Spleen (tissue), 11 donors: ENCODE results near the gene CDR2L. TPM values are rescaled to one million over a fixed set of nuclear protein-coding genes. Genes with fewer than 3 reads are reported as not detected.

Experiments
- DNase-seq: peaks from one replicate; pipeline ENCODE4 v3.0.0-alpha.2; 2020
- H3K27ac ChIP-seq, 8 donors: fragments of 200-600 bp; sonication (generic) in 7 of 8; 1 replicate in 4 of 8; 2 replicates in 4 of 8; pipeline versions ENCODE4 v1.5.0 to v1.8.0; 2016 to 2021; ENCODE audit warnings: inconsistent platforms in 4 of 8, mild to moderate bottlenecking in 4 of 8, moderate library complexity in 1 of 8
- H3K27me3 ChIP-seq, 7 donors: fragments of 200-600 bp; sonication (generic) in 6 of 7; replicated peaks in 1 of 7; 1 replicate in 4 of 7; 2 replicates in 3 of 7; pipeline versions ENCODE4 v1.5.0 to v1.8.0; 2016 to 2021; ENCODE audit warnings: inconsistent platforms in 3 of 7, mild to moderate bottlenecking in 1 of 7
- H3K36me3 ChIP-seq, 6 donors: fragments of 200-600 bp; sonication (generic) in 5 of 6; 1 replicate in 4 of 6; 2 replicates in 2 of 6; pipeline versions ENCODE4 v1.5.0 to v1.8.0; 2016 to 2021; ENCODE audit warnings: inconsistent platforms in 2 of 6
- H3K4me1 ChIP-seq, 6 donors: fragments of 200-600 bp; sonication (generic) in 5 of 6; 1 replicate in 3 of 6; 2 replicates in 3 of 6; pipeline versions ENCODE4 v1.5.0 to v1.8.0; 2016 to 2021; ENCODE audit warnings: inconsistent platforms in 3 of 6
- H3K4me3 ChIP-seq, 8 donors: fragments of 200-600 bp; sonication (generic) in 7 of 8; 1 replicate in 4 of 8; 2 replicates in 4 of 8; pipeline versions ENCODE4 v1.5.0 to v1.8.0; 2016 to 2021; ENCODE audit warnings: inconsistent platforms in 4 of 8, mild to moderate bottlenecking in 4 of 8, moderate library complexity in 2 of 8
- H3K9me3 ChIP-seq, 8 donors: fragments of 200-600 bp; sonication (generic) in 7 of 8; 1 replicate in 4 of 8; 2 replicates in 4 of 8; pipeline versions ENCODE4 v1.5.0 to v1.8.0; 2016 to 2021; ENCODE audit warnings: inconsistent platforms in 4 of 8
- POLR2A ChIP-seq, 3 donors: fragments of 450-650 bp; IDR thresholded peaks; one replicate each; pipeline ENCODE4 v1.5.1; 2017; ENCODE audit warnings: antibody characterized with exemption in 3 of 3, mild to moderate bottlenecking in 1 of 3
- POLR2AphosphoS5 ChIP-seq, 3 donors: sonication (generic); formaldehyde crosslinking; IDR thresholded peaks; one replicate each; pipeline ENCODE4 v1.5.1; 2017; ENCODE audit warnings: antibody characterized with exemption in 3 of 3
- WGBS, 5 donors: extraction: QIAGEN DNeasy Blood & Tissue Kit in 3 of 5; methylation state at CpG; one replicate each; pipeline versions ENCODE4 v1.1.5 to v1.1.7; 2013 to 2018; 5-methylcytosine and 5-hydroxymethylcytosine counted together
- intact Hi-C: fragments of 100-400 bp; cut with DNase I; formaldehyde crosslinking; loops from one replicate; pipeline ENCODE4 v1.15.0; 2023; ENCODE audit warnings: low total_unique reads
- polyA plus RNA-seq, 3 donors: library from polyadenylated mRNA; stranded (reverse); fragments of 200-250 nt; gene quantifications; one replicate each; pipeline ENCODE4 v1.2.1, GENCODE V29; 2013
- total RNA-seq, 7 donors: library from RNA; depleted of rRNA in 3 of 7; stranded (reverse); fragments of >200 nt in 3 of 7; fragmentation: NEBNext Ultra II Directional in 4 of 7; extraction: Animal tissue kit (Norgen Biotek cat#: 25700) in 4 of 7; gene quantifications; one replicate each; pipeline versions ENCODE4 v1.1.0 to v1.2.1, GENCODE V29; 2016 to 2021
- TF ChIP-seq, protein P1 (sequence below), 11 experiments: fragments of 200-600 bp in 7 of 11; fragments of 450-650 bp in 4 of 11; sonication (generic) in 4 of 11; IDR thresholded peaks in 8 of 11; conservative IDR thresholded peaks in 3 of 11; 1 replicate in 7 of 11; 2 replicates in 4 of 11; pipeline versions ENCODE4 v1.4.0 to v1.8.0; 2016 to 2021; ENCODE audit warnings: antibody characterized with exemption in 11 of 11, inconsistent platforms in 4 of 11, mild to moderate bottlenecking in 1 of 11
- donor health status: healthy with polysubstance abuse.
- donor health status: DM: no; HTN: no; CAD: no; lungs with moderate emphysema.
- donor health status: DM: no; HTN: no; CAD: no.
- donor health status: Bipolar disorder and iron deficiency.
- donor health status: healthy.
- donor health status: DM: no; HTN: no; CAD: no.
- donor health status: DM: yes; HTN: yes; CAD: no.

The CDR2L gene
- total and polyA plus RNA-seq, 10 donors: 0.48 to 6.0 (median 1.9) TPM

DNA sequence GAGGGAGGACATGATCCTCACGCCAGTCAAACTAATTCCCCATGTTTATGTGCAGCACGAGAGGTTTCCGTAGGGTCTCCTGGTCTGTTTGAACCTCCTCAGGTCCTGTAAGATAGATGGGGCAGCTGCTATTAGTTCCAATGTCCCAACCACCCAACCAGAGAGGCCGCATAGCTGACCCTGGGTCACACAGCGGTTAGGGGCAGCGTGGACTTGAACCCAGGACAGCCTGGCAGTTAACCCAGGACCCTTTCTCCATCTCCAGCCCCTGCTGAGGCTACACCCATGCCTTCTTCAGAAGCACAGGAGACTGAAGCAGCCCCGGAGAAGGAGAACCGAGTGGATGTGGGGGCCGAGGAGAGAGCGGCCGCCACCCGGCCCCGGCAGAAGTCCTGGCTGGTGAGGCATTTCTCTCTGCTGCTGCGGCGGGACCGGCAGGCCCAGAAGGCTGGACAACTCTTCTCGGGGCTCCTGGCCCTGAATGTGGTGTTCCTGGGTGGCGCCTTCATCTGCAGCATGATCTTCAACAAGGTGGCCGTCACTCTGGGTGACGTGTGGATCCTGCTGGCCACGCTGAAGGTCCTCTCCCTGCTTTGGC lies 46.2 kb upstream of the CDR2L start:
- no peak overlapping the region for H3K4me3 ChIP-seq
- WGBS, 5 donors: 75 to 94% (median 83%) methylated on average over 7 to 21 of the region's 21 CpGs
- no peaks in the 10 kb centered on the region for H3K9me3 ChIP-seq
- H3K36me3 ChIP-seq: no peaks in the 10 kb centered on the region
- intact Hi-C loops: no loop called here
- H3K27me3 ChIP-seq: peaks cover 0 to 78% (median 26%) of the 10 kb centered on the region in 7 donors
- no peak for TF ChIP-seq POLR2AphosphoS5 (IDR thresholded peaks at IDR 0.05)
- no peak for TF ChIP-seq POLR2A (IDR thresholded peaks at IDR 0.05)
- TF ChIP-seq, protein P1, sequence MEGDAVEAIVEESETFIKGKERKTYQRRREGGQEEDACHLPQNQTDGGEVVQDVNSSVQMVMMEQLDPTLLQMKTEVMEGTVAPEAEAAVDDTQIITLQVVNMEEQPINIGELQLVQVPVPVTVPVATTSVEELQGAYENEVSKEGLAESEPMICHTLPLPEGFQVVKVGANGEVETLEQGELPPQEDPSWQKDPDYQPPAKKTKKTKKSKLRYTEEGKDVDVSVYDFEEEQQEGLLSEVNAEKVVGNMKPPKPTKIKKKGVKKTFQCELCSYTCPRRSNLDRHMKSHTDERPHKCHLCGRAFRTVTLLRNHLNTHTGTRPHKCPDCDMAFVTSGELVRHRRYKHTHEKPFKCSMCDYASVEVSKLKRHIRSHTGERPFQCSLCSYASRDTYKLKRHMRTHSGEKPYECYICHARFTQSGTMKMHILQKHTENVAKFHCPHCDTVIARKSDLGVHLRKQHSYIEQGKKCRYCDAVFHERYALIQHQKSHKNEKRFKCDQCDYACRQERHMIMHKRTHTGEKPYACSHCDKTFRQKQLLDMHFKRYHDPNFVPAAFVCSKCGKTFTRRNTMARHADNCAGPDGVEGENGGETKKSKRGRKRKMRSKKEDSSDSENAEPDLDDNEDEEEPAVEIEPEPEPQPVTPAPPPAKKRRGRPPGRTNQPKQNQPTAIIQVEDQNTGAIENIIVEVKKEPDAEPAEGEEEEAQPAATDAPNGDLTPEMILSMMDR (IDR thresholded peaks at IDR 0.05 in 8 of 11, conservative IDR thresholded peaks at IDR 0.05 in 3 of 11): no peak
- DNase-seq: no peak
- H3K4me1 ChIP-seq: peaks cover 0 to 3% (median 1%) of the 10 kb centered on the region in 6 donors
- H3K27ac ChIP-seq: no peak overlapping the region

DNA sequence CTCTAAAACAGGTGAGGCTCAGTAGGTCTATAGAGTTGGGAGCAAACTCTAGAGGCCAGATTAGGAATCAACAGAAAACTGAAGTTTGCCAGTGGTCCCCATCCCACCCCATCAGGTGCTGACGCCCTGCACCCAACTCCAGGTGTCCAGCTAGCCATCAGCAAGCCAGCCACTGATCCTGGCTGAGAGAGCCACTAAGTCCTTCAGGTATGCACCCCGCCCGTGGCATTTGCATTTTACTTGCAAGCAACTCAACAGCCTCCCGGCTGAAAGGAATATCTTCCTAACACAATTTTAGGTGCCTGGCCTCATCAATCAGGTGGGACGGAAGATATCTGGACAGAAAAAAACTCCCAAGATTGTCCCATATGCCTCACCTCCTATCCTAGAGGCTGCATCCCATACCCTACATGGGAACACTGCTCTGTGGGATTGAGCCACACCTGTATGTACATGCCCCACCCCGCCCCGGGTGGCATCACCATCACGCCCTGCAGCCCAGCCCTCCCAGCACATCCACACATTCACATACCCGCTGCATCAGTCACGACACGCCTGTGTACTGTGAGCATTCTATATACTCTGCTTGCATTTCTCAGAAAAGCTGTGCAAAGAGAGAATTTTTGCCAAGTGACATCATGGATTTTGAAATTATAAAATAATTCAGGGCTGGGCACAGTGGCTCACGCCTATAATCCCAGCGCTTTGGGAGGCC lies 43.5 kb upstream of the CDR2L start:
- 70 to 77% (median 73%) methylated on average over 12 to 13 of the region's 13 CpGs for WGBS, 5 donors
- no peaks in the 10 kb centered on the region for H3K4me1 ChIP-seq
- DNase-seq: no peak
- peaks cover 0 to 65% (median 10%) of the 10 kb centered on the region in 7 donors for H3K27me3 ChIP-seq
- H3K9me3 ChIP-seq: no peaks in the 10 kb centered on the region
- no peaks in the 10 kb centered on the region for H3K36me3 ChIP-seq
- TF ChIP-seq POLR2A (IDR thresholded peaks at IDR 0.05) (no peak), POLR2AphosphoS5 (IDR thresholded peaks at IDR 0.05) (no peak)
- TF ChIP-seq, protein P1 (IDR thresholded peaks at IDR 0.05 in 8 of 11, conservative IDR thresholded peaks at IDR 0.05 in 3 of 11): no peak
- H3K4me3 ChIP-seq: no peak overlapping the region
- no peak overlapping the region for H3K27ac ChIP-seq
- intact Hi-C loops: no loop called here

DNA sequence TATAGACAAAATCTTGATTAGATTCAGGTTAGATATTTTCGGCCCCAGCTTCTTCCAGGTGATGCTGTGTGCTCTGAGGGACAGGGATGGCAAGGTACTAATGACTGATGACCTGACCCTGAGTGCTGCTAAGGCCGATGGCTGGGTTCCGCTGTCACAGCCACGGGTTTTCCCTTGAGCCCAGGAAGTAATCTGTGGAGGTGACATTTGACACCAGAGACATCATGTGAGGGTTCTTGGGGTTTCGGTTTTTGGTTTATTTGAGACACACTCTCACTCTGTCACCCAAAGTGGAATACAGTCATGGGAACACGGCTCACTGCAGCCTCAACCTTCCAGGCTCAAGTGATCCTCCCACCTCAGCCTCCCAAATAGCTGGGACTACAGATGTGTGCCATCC lies 41.9 kb upstream of the CDR2L start:
- H3K9me3 ChIP-seq: no peaks in the 10 kb centered on the region
- H3K36me3 ChIP-seq: no peaks in the 10 kb centered on the region
- no peak for TF ChIP-seq POLR2AphosphoS5 (IDR thresholded peaks at IDR 0.05)
- TF ChIP-seq, protein P1 (IDR thresholded peaks at IDR 0.05 in 8 of 11, conservative IDR thresholded peaks at IDR 0.05 in 3 of 11): no peak
- TF ChIP-seq POLR2A (IDR thresholded peaks at IDR 0.05): no peak
- H3K4me3 ChIP-seq: no peak overlapping the region
- no peaks in the 10 kb centered on the region for H3K4me1 ChIP-seq
- no peak overlapping the region for H3K27ac ChIP-seq
- intact Hi-C loops: no loop called here
- 40 to 50% (median 44%) methylated on average over 6 of the region's 6 CpGs for WGBS, 5 donors
- peaks cover 0 to 64% (median 10%) of the 10 kb centered on the region in 7 donors for H3K27me3 ChIP-seq
- no peak for DNase-seq

DNA sequence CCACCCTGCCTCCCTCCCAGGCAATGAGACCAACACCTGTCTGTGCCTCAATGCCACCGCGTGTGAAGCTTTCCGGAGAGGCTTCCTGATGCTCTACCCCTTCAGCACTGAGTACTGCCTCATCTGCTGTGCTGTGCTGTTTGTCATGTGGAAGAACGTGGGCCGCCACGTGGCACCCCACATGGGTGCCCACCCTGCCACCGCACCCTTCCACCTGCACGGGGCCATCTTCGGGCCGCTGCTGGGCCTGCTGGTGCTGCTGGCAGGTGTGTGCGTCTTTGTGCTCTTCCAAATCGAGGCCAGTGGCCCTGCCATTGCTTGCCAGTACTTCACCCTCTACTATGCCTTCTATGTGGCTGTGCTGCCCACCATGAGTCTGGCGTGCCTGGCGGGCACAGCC lies 40.8 kb upstream of the CDR2L start:
- H3K36me3 ChIP-seq: peaks cover 0 to 8% (median 2%) of the 10 kb centered on the region in 6 donors
- H3K4me3 ChIP-seq: no peak overlapping the region
- no peaks in the 10 kb centered on the region for H3K4me1 ChIP-seq
- no peak overlapping the region for H3K27ac ChIP-seq
- H3K27me3 ChIP-seq: peaks cover 0 to 65% (median 0%) of the 10 kb centered on the region in 7 donors
- H3K9me3 ChIP-seq: no peaks in the 10 kb centered on the region
- 84 to 97% (median 87%) methylated on average over 12 to 14 of the region's 14 CpGs for WGBS, 5 donors
- TF ChIP-seq, protein P1 (IDR thresholded peaks at IDR 0.05 in 8 of 11, conservative IDR thresholded peaks at IDR 0.05 in 3 of 11): no peak
- TF ChIP-seq POLR2AphosphoS5 (IDR thresholded peaks at IDR 0.05) (no peak), POLR2A (IDR thresholded peaks at IDR 0.05) (no peak)
- intact Hi-C loops: no loop called here
- DNase-seq: no peak
